HG03469 (cell line): ENCODE measurements around the gene DFFA.
"Not testable (repeated sequence)": the region's sequence is repeated elsewhere in the genome, so short reads cannot be mapped to it uniquely, and the experiment has no call there.

ENCODE experiments used
- ATAC-seq: cut with Tn5 transposase; IDR thresholded peaks from one replicate; pipeline ENCODE4 v1.9.1; 2021; ENCODE audit warnings: mild to moderate bottlenecking, moderate library complexity, moderate number of reproducible peaks; ENCODE audit not compliant: unreplicated experiment

Gene DFFA

DNA sequence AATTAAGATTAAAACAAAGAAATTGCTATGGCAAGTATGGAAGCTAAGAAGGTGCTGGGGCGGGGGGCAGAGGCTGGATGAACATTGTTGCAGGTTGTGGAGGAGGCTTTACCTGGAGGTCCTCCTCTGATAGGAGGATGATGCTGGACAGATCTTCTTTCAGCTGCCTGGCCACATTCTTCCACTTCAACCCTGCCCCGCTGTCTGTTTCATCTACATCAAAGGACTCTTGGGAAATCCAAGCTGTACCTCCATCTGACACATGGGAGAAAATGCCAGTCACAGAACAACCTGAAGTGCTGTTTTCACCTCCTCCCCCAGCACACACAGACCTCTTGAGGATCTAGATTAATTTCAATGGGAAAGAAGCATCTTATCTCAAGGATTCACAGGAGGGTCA lies 5.3 kb downstream of the DFFA start:
- no peak for ATAC-seq

DNA sequence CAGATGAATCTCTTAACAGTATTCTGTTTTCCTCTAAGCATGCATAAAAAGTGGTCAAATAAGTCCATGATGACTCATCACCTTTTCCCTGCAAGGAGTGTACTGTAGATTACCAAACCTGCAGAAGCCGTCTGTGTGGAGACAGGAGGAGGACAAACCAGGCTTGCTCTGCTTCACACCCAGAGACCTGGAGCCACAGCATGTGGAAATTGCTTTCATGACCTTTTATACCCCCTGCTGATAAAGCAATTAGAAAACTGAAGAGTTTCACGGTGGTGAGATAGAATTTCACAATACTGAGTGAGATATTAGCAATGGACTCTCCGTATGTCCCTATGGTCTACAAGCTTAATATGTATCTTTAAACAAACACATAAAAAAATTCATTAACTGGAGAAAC lies 13.1 kb downstream of the DFFA start:
- ATAC-seq, result no peak

DNA sequence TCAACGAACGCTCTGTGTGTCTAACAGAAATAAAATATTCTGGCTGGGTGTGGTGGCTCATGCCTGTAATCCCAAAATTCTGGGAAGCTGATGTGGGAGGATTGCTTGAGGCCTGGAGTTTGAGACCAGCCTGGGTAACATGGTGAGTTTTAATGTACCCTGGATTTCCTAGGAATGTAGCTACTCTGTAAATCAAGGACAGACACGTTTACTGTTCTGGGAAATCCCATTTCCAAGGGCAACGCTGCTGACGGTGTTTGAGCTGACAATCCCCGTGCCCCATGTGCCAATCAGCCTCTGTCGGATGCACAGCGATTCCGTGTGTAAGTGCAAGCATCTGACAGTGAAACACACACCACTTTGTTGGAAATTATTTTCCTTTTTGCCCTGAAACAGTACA lies 14.5 kb downstream of the DFFA start:
- ATAC-seq, result no peak

DNA sequence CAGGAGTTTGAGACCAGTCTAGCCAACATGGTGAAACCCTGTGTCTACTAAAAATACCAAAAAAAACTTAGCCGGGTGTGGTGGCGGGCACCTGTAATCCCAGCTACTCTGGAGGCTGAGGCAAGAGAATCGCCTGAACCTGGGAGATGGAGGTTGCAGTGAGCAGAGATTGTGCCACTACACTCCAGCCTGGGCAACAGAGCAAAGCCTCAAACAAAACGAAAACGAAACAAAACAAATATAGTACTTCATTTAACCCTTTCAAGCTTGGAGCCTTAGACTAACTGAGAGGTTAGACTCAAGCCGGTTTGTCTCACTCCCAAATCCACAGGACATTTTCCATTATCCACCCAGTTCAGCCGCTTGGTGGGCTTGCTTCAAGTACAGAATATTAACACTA lies 14.9 kb downstream of the DFFA start:
- ATAC-seq, result not testable (repeated sequence)

DNA sequence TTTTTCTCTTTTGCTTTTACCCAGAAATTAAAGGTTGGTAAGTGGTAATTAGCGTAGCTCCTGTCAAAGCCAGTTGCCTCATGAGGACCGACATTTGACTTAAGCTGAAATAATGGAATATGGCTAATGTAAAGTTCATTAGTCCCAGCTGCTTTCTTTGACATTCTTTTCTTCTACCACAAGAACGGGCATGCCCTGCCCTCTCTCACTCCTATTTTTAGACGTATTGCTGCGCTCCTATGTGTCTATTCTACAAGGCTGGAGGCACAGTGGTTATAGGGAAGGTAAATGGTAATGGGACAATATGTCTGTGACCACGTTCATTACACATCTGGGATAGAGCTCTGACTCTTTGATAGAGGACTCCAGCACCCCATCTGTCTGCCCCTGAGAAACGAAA lies 15.7 kb downstream of the DFFA start:
- no peak for ATAC-seq

DNA sequence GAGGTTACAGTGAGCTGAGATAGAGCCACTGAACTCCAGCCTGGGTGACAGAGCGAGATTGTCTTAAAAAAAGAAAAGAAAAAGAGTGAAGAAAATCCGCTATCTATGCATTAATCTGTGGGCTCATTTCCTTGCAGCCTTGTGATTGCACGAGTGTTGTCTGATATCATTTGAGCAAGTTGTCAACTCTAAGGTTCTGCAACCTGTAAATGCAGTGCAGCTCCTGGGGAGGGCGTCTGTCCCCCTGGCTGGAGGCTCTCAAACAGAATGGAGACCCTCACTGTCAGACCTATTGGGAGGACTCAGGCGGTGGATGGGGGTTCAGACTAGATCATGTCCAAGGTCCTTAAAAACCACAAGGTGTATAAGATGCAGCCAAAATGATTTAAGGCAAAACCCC lies 16.3 kb downstream of the DFFA start:
- ATAC-seq, result no peak

DNA sequence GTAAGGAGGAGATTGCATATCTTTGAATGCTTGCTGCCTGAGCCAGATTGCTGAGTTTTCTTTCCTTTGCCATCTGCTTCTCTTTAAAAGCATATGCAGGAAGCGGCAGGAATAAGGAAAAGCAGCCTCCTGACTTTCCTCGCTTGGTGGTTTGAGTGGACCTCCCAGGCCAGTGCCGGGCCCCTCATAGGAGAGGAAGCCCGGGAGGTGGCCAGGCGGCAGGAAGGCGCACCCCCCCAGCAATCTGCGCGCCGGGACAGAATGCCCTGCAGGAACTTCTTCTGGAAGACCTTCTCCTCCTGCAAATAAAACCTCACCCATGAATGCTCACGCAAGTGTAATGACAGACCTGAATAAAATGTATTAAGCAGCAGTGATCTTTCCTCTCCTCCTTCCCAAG lies 21.0 kb downstream of the DFFA start:
- ATAC-seq, result no peak

DNA sequence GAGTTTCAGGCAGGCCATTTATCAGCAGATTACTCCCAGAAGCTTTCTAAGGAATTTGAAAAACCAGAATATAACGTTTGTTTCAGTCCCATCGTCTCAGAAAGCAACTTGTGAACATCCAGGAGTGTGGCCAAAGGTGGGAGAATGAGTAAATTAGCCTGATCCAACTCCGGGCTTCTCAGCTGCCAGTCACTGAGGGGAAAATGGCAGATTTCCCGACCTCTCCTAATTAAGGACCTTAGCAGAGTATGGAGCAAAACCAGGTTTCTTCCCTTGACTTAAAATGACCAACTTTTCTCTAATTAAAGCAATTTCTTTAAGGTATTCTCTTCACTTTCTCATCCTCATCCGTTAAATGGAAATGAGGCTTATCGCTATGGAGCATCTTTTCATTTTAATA lies 21.5 kb downstream of the DFFA start:
- ATAC-seq, result no peak

DNA sequence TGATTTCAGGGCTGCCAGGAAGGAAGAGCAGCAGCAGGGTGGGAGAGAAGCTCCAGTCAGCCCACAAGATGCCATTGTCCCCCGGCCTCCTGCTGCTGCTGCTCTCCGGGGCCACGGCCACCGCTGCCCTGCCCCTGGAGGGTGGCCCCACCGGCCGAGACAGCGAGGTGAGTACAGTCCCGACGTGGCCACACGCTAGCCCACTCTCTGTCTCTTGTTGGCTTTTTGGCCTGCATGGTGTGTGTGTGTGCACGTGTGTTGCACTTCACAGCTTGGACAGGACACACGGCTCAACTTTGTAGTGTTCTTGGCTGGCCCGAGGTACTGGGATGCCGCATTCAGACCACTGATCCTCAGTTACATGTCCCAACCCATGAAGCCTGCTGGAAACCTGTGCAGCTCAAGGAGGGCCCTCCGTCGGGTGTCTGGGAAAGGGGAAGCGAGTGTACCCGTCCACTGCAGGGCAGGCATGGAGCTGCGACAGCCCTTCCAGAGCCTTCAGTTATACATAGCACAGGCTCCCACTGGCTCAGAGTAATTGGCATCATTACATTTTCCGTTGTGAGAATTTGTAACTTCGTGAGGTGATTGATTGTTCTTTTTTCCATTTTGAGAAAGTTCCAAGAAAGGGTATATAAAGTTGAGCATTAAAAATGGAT lies 22.0 kb downstream of the DFFA start:
- ATAC-seq, result no peak

DNA sequence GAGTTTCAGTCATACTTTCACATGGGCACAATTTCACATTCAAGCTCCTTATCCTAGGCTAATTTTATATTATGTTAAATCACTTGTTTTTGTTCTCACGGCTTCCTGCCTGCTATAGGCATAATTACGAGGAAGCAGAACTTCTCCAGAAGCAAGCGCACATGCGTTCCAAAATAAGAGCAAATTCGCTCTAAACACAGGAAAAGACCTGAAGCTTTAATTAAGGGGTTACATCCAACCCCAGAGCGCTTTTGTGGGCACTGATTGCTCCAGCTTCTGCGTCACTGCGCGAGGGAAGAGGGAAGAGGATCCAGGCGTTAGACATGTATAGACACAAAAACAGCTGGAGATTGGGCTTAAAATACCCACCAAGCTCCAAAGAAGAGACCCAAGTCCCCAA lies 22.6 kb downstream of the DFFA start, which contains the start of gene CORT:
Gene CORT (plus strand): TSS at position 281 of the 400 bp plus-strand sequence. CDS start 193 bp downstream, outside the sequence.
- no peak for ATAC-seq

DNA sequence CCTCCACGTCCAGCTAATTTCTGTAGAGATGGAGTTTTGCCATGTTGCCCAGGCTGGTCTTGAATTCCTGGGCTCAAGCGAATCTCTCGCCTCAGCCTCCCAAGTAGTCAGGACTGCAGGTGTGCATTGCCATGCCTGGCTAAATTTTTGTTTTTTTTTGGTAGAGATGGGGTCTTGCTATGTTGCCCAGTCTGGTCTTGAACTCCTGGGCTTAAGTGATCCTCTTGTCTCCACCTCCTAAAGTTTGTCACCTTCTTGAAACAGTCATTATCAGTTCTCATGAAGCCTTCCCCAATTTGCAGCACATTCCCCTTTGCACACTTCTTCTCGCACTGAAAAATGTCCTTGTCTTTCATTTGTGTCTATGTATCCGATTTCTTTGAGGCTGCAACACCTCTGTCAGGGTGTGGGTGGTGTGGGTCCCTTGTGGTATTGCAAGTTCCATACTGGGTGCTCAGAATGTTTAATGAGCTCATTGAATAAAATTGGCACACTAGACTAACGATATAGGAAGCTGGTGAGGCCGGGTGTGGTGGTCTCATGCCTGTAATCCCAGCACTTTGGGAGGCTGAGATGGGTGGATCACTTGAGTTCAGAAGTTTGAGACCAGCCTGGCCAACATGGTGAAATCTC lies 25.4 kb downstream of the DFFA start:
- no peak for ATAC-seq

DNA sequence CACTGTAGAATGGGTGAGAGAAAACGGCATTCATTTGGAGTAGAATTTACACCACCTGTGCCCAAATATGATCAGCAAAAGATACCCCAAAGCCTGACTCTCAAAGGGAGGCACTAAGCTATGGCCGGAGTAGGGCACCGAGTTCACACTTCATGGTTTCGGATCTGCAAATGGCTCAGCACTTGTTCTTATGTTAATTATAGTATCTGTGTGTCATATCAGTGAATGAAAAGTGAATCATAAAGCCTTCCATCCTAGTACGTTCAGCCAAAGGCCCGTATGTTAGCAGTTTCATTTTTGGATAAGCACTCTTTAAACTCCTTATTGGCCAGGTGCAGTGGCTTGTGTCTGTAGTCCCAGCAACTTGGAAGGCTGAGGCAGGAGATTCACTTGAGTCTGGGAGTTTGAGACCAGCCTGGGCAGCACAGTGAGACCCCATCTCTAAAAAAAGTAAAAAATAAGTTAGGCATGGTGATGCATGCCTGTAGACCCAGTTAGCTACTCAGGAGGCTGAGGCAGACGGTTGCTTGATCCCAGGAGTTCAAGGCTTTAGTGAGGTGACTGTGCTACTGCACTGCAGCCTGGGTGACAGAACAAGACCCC lies 27.4 kb downstream of the DFFA start:
- ATAC-seq, result no peak

DNA sequence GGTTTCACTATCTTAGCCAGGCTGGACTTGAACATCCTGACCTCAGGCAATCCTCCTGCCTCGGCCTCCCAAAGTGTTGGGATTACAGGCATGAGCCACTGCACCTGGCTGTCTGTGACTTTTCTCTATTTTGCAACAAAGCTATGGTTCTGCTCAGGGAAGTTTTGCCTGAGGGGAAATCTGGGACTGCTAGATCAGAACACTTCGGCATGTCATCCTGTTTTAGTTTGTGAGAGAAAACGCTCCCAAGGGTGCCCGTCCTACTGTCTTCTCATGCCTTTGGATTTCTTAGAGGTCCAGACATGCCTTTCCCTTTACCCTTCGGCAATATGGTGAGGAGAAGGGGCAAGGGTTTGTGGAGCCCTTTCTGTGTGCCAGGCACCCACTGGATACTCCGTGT lies 28.1 kb downstream of the DFFA start:
- ATAC-seq, result no peak

DNA sequence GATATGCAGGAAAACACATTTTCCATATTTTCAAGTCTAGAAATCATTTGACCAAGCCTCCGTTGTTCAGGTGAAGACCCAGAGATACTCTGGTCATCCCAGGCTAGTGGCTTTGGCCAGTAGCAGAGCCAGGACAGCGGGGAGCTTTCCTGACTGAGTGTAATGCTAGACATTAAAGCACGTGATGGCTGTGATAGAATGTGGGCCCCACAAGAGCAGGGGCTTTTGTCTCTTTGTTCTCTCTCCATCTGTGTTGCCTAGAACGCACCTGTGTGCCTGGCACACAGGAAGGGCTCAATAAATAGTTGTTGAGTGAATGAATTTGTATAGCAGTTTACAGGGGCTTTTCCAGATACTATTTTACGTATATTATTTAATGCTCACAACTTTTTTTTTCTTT lies 31.5 kb downstream of the DFFA start:
- ATAC-seq, result no peak

DNA sequence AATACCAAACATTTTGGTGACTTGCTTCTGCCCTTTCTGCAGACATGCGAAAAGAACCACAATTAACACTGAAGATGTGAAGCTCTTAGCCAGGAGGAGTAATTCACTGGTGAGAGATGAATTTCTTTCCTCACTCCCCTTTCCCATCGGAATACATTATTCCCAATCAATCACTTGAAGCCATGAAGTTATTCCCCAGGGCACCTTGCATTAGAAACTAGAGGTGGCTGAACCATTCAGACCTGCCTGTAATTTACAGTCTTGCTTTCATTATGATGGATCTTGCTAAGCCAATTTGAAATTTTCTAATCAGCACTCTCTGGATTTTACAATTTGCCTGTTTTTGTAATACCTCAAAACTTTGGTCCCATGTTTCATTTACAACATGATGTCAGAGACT lies 32.0 kb downstream of the DFFA start:
- ATAC-seq, result no peak

DNA sequence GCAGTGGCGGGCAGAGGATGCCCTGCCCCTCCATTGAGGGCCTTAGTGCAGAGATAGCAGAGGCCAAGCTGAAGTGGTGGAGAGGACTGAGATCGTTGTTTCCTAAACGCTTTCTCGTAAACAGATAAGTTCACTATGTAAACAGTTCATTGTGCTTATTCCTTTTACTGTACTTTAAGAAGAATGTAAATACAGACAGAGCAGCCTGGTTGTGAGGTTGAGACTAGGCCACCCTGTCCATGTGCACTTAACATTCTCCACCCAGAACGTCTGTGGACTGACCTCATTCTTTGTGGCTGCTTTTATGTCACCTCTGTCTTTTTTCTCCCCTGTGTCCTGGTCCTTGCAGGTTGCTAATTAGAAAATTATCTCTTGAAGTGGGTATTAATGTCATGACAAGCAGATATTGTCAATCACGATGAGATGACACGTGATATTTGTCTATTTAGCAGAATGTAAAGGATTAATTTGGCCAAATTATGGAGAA lies 33.6 kb downstream of the DFFA start:
- no peak for ATAC-seq

DNA sequence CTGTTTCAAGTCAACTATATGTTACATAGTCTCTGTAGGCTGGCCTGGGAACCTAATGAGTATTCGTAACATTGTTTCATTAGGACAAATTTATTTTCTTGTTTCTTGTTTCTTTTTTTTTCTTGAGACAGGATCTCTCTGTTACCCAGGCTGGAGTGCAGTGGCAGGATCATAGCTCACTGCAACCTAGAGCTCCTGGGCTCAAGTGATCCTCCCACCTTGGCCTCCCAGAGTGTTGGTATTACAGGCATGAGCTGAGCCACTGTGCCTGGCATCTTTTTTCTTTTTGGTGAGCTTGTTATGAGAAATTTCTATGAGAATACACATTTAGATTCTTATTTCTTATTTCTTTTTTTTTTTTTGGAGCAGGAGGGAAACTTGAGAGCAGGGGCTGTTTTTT lies 35.3 kb downstream of the DFFA start:
- ATAC-seq, result no peak

DNA sequence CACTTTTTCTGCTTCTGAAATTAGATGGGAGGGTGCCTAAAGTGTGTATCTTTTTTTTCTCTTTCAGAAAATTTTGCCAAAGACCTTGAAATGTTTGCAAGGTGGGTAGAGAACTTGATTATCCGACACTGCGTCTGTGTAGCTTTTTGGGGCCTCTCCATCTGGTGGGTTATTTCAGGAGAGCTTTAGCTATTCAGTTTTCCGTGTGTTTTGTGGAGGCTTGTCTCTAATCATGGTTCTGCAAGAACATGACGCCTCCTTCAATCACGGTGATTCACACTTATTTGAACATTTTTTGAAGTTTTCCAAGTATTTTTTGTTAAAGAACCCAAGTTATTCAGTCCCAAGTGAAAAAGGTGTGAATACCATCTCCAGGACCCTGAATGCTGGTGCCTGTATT lies 37.7 kb downstream of the DFFA start:
- ATAC-seq, result no peak

DNA sequence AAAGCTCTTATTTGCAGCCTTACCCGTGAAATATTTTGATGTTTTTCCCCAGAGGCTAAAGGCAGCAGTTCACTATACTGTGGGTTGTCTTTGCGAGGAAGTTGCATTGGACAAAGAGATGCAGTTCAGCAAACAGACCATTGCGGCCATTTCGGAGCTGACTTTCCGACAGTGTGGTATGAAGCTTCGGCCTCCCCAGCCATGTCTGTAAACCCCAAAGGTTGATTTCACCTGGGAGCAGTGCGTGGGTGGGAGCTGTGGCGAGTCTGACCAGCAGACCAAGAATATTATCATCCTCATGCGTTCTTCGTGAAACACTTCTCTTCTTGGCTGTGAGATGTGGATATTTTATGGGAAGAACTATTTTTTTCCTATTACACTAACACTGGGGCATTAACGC lies 38.5 kb downstream of the DFFA start:
- ATAC-seq, result no peak

DNA sequence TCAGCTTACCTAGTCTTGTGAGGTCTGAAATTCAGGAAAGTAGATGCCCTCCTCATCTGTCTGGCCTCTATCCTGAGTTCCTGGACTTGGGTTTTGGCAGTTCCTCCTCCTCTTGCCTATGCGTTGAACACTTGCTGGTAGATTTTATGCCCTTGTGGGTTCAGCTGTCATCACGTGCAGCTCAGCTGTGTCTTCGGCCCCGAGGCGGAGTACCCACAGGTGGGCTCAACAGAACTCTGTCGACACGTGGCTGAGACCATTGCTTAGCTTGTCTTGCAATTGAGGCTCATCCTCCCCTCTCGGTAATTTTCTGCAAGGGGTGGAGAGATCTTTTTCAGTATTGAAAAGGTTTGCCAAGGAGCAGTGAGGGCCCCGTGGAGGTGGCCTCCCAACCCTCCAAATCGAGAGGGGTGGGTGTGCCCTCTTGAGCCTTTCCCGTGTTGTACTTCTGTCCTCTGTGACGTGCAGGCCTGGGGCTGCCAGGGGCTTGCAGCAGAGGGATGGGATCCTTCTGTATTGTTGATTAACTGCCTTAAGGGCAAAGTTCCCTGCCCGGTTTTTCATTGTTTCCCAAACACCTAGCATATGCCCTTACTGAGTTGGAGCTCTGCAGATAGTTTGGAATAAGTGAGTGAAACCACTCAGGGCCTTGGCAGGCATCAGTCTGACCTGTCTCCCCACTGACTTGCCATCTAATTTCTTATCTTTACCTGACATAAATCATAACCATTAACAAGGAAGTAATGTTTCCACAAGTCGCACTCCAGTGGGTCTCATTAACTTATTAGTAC lies 39.2 kb downstream of the DFFA start:
- no peak for ATAC-seq

DNA sequence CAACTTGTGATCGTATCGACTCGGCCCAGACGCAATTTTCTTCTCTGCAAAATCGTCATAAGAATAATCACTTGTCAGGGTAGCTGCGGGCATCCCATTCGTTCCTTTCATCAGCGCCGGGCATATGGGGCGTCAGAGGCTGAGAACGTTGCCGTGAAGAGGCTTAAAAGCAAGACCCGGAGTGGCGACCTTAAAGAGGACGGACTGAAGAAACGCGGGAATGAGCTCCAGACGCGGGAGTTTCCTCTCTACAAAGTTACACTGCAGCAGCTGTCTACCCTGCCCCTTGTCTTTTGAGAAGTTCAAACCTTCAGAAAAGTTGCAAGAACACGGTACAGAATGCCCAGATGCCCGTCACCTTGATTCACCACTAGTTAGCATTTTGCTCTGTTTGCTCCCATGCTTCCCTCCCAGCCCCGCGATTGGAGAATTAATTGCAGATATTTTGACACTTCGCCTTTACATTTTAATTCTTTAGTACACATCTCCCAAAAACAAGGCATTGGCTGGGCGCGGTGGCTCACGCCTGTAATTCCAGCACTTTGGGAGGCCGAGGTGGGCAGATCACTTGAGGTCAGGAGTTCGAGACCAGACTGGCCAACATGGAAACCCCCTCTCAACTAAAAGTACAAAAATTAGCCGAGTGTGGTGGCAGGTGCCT lies 41.1 kb downstream of the DFFA start:
- no peak for ATAC-seq
